RPMI7951 (cell line): ENCODE measurements around the gene MVK. TPM values are rescaled to one million over a fixed set of nuclear protein-coding genes. Genes with fewer than 3 reads are reported as not detected.

Experiments used
- DNase-seq: peaks from one replicate; pipeline ENCODE4 v3.0.0-alpha.2; 2012; ENCODE audit warnings: low read depth
- total RNA-seq: library from RNA; depleted of rRNA; stranded (reverse); fragments of >200 nt; shearing (Covaris generic); gene quantifications from 2 replicates; pipeline ENCODE4 v1.2.3, GENCODE V29; 2014; rRNA removed

The MVK gene
- total RNA-seq, 1 experiment from 2014 or later, result 12.1 TPM

GRCh38 chr12:109627633-109628032 is 54.0 kb downstream of the MVK start:
- DNase-seq, result no peak

GRCh38 chr12:109630107-109630506 is 56.5 kb downstream of the MVK start:
- no peak for DNase-seq

- DNase-seq, result no peak
Observed at GRCh38 chr12:109630815-109631214, 57.2 kb downstream of the MVK start.

- DNase-seq, result no peak
Observed at GRCh38 chr12:109631302-109631701, 57.7 kb downstream of the MVK start.

GRCh38 chr12:109631751-109632150 is 58.2 kb downstream of the MVK start:
- no peak for DNase-seq

- no peak for DNase-seq
Observed at GRCh38 chr12:109632342-109632741, 58.7 kb downstream of the MVK start.

GRCh38 chr12:109635717-109636116 is 62.1 kb downstream of the MVK start:
- DNase-seq, result no peak

GRCh38 chr12:109637348-109637747 is 63.8 kb downstream of the MVK start:
- no peak for DNase-seq

- DNase-seq, result no peak
Observed at GRCh38 chr12:109637996-109638395, 64.4 kb downstream of the MVK start.

GRCh38 chr12:109638735-109639134 is 65.1 kb downstream of the MVK start:
- no peak for DNase-seq

- no peak for DNase-seq
Observed at GRCh38 chr12:109639151-109639872, 65.7 kb downstream of the MVK start.

GRCh38 chr12:109640961-109641360 is 67.4 kb downstream of the MVK start:
- DNase-seq, result peak; percentile 3

GRCh38 chr12:109641422-109641821 is 67.8 kb downstream of the MVK start:
- DNase-seq, result no peak

GRCh38 chr12:109642506-109643132 is 69.0 kb downstream of the MVK start:
- DNase-seq, result no peak

- no peak for DNase-seq
Observed at GRCh38 chr12:109645194-109645593, 71.6 kb downstream of the MVK start.

GRCh38 chr12:109645708-109646107 is 72.1 kb downstream of the MVK start:
- DNase-seq, result no peak

Other genes with a start within 250 kb of the MVK start
- gene MYO1H, start 225.9 kb upstream of the MVK start, total RNA-seq, result not detected in 2 replicates
- 28.6 and 37.5 TPM in 2 replicates for gene KCTD10, start 96.5 kb upstream of the MVK start, total RNA-seq
- gene UBE3B, start 96.2 kb upstream of the MVK start, total RNA-seq, result 22.6 and 23.3 TPM in 2 replicates
- gene MMAB, start 290 bp upstream of the MVK start, total RNA-seq, result 26.1 and 33.1 TPM in 2 replicates
- 0.24 and 0.39 TPM in 2 replicates for gene FAM222A, start 140.0 kb downstream of the MVK start, total RNA-seq